HG03103 (cell line): ENCODE measurements around the gene NRG3.

Source experiments
- ATAC-seq: cut with Tn5 transposase; IDR thresholded peaks from one replicate; pipeline ENCODE4 v1.9.1; 2021; ENCODE audit warnings: low read depth; ENCODE audit not compliant: unreplicated experiment

Gene NRG3

GRCh38 chr10:82543631-82544030 lies 668.6 kb downstream of the NRG3 start:
- ATAC-seq: no peak

GRCh38 chr10:82544377-82544776 lies 669.4 kb downstream of the NRG3 start:
- no peak for ATAC-seq

DNA sequence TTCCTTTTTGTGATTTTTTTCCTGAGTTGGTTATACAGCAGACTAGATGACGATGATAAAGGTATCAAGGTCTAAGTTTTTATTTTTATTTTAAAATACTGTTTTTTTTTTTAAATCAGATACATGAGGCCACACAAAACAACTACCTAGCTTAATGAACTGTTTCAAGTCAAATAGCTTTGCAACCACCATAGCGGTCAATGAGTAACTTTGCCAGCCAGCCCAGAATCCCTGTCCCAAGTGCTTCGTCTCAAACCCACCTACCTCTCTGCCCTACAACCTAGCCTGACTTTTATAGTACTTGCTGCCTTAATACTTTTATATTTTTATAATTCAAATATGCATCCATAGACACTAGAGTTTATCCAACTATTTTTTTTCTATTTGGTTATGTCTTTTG lies 676.5 kb downstream of the NRG3 start:
- no peak for ATAC-seq

- ATAC-seq: no peak
These were observed 677.3 kb downstream of the NRG3 start for GRCh38 chr10:82552267-82552666.

GRCh38 chr10:82554381-82554780 lies 679.4 kb downstream of the NRG3 start:
- no peak for ATAC-seq

DNA sequence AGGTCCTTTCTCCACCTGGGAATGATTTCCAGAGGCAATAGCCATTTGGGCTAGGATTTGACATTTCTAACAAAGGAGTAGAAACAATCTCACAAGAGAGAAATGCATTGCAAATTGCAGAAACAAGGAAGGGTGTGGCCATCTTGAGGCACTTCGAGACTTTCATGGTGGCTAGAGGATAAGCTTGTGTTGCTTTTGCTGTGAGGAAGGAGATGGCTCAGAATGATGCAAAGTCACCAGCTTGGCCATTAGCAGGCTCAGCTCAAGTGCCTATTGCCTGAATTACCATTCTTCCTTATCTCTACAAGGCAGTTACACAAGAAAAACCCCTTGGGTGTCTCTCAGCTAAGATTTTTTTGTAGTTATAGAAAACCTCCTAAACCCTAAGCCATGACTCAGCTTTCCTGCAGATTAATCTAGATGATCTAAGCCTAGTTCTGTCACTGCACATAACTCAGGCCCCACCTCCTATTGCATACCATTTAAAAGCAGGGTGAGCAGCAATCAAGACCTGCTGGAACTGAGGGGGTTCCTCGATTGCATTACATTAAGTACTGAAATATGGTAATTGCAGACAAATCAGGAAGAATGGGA lies 683.1 kb downstream of the NRG3 start:
- no peak for ATAC-seq

- no peak for ATAC-seq
These were observed 689.6 kb downstream of the NRG3 start for GRCh38 chr10:82564353-82565196.

DNA sequence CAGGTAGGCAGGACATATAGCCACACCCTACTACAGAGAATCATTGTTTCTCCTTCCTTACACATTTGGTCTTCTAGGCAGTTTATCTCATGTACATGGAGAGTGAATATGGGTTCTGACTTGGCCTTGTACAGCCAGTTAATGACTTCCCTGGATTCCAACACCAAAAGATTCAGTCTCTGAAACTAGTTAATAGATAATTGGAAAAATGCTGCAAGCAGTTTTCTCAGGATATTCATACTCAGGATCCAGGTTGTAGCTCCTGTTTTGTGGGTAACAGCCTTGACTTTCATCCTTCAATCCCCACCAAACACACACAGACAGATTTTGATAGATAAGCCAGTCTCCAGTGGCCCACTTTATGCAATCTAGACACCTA lies 690.2 kb downstream of the NRG3 start:
- ATAC-seq: no peak

GRCh38 chr10:82572744-82573143 lies 697.8 kb downstream of the NRG3 start:
- ATAC-seq: no peak

DNA sequence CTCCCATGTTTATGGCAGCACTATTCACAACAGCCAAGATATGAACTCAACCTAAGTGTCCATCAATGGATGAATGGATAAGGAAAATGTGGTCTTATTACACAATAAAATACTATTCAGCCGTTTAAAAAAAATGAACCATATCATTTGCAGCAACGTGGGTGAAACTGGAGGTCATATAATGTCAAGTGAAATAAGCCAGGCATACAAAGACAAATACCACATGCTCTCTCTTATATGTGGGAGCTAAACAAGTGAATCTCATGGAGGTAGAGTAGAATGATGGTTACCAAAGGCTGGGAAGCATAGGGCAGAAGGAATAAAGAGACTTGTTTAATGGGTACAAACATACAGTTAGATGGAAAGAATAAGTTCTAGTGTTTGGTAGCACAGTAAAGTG lies 699.1 kb downstream of the NRG3 start:
- ATAC-seq: no peak

GRCh38 chr10:82575318-82575717 lies 700.3 kb downstream of the NRG3 start:
- ATAC-seq: no peak

DNA sequence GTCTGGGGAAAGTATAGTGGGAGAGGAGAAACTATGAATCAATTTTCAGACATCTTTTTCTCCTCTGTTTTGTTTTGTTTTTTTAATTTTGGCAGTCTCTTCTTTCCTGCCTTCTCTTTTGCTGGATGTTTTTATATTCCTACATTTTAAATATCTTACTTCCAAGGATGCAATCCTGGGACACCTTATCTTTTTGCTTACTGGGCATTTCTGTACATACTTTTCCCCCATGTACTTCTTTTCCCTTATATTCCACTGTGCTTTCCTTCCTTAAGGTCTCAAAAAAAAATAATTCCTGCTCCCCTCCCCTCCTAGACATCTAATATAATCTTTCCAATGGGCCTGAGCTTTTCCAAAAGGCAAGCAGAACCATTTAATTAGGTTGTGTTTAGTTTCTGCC lies 701.1 kb downstream of the NRG3 start:
- ATAC-seq: no peak

DNA sequence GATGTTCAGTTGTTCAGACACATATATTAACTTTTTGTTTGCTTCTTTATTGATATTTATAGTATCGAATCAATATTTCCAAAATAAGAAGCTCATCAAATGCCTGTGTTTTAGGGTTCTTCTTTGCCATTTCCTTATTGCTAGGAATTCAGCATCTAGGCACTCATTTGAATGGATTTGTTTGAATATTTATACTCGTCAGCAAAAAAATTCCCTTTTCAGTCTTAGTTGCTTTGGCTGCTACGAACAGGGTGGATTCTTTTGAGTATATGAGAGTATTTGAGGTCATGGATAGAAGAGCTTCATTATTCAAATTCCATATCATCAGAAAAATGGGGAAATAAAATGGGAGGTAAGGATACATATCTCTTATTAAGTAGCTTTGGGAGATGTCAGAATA lies 706.9 kb downstream of the NRG3 start:
- ATAC-seq: no peak

DNA sequence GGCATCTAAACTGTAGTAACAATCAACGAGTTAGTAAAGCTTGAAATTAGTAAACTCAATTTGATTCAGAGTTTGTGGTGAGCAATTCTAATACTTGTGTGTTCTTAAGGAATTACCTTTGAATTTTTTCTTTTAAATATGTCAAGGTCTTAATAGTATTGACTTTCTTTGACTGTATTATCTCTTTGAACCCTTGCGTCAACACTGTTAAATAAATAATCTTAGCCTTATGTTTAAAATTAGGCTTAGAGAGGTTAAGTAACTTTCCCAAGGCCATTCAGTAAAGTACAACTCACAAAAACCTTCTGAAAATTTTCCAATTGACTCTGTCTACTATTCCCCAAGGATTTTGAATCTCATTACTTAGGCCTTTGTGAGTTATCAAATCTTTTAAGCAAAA lies 716.4 kb downstream of the NRG3 start:
- no peak for ATAC-seq

DNA sequence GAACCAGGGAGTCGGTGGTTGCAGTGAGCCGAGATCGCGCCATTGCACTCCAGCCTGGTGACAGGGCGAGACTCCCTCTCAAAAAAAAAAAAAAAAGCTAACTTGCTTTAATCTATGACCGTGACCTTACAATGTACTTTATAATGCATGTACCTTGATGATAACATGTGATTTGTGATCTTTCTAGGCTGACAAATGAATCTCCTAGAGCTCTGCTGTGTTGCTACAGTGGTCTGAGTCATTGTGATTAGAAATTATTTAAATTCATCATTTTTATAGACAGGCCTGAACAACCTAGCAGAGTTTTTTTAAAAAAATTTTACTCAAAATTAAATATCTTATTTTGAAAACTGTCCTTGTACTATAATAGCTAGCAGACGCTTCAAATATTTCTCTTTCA lies 722.8 kb downstream of the NRG3 start:
- ATAC-seq: no peak

DNA sequence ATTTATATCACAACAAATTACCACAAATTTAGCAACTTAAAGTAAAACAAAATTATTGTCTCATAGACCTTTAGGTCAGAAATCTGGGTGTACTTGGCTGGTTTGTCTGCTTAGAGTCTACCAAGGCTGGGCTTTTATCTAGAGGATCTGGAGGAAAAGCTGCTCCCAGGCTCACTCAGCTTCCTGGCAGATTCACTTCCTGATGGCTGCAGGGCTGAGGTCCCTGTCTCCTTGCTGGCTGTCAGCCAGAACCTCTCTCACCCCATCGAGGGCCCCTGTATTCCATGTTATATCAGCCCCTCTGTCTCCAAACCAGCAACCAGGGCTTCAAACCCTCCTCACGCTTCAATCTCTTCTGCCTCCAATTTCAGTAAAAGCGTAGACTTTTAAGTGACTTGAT lies 734.9 kb downstream of the NRG3 start:
- ATAC-seq: no peak

DNA sequence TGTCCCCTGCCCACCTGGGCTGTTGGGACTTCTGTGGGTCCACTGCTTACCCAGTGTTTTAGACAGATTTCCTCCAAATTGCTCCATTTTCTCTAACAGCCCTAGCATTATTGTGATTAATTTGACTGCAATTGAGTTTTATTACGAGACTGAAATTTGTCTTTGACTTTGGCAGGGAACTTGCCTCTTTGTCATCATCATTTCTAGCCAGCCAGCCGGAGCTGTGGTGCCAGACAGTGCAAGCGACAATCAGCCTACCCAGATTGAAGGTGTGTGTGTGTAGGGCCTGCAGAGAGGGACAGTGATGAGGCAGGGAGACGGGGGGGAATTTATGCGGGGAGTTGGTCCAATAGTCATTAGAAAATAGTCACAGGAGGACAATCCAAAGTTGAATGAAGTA lies 743.0 kb downstream of the NRG3 start:
- ATAC-seq: no peak

- ATAC-seq: no peak
These were observed 746.7 kb downstream of the NRG3 start for GRCh38 chr10:82621680-82622079.

DNA sequence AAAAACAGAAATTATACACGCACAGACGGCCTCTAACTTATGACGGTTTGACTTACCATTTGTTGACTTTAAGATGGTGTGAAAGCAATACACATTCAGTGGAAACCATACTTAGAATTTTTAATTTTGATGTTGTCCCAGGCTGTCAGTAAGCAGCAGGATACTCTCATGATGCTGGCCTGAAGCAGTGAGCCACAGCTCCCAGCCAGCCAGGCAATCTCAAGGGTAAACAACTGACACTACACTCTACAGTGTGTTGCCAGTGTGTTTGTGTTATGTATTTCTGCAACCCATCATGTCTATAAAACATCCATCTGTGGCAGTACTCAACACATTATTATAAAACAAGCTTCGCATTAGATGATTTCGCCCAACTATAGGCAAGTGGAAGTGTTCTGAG lies 747.5 kb downstream of the NRG3 start:
- no peak for ATAC-seq

DNA sequence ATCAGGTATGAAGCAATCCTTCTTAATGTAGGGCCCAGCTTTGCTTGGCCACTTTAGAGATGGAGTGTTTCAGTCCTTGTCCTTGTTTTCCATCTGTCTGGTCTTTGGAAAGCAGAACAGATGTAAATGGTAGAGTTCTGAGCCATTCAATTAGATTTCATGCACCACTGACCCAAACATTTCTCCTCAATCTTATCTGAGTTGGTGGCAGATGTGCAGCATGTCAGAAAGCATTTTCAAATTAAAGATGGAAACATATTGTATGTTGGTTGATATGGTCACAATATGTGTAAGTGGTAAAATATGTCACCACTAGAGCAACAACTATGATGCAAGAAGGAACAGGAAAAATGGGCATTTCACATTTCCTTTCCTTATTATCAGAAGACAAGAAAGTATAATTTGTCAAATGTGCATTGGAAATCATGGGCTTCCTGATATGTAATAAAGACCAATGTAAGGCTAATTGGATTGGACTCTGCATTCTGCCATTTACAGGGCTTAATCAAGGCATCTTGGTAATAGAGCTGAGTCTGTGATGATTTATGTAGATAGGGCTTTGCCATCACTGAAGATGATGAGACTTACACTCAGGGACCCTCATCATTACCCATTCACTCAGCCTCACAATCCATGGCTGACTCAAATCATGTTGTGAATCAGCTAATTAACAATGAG lies 750.7 kb downstream of the NRG3 start:
- ATAC-seq: no peak

GRCh38 chr10:82628373-82628772 lies 753.4 kb downstream of the NRG3 start:
- no peak for ATAC-seq

- ATAC-seq: no peak
These were observed 768.1 kb downstream of the NRG3 start for GRCh38 chr10:82643076-82643475.
